CD4-positive, alpha-beta T cell treated with Interleukin-4 for 1 hour (primary cell): Measurements from ENCODE around the gene SPTLC1.
A peak's percentile ranks its signal among the peaks of the same experiment; 100 is the strongest.
"Not testable (repeated sequence)": the region's sequence is repeated elsewhere in the genome, so short reads cannot be mapped to it uniquely, and the experiment has no call there.

Source experiments
- DNase-seq, 2 donors: peaks; one replicate each; pipeline ENCODE4 v3.0.0-alpha.2; 2020 to 2022

SPTLC1 gene

DNA sequence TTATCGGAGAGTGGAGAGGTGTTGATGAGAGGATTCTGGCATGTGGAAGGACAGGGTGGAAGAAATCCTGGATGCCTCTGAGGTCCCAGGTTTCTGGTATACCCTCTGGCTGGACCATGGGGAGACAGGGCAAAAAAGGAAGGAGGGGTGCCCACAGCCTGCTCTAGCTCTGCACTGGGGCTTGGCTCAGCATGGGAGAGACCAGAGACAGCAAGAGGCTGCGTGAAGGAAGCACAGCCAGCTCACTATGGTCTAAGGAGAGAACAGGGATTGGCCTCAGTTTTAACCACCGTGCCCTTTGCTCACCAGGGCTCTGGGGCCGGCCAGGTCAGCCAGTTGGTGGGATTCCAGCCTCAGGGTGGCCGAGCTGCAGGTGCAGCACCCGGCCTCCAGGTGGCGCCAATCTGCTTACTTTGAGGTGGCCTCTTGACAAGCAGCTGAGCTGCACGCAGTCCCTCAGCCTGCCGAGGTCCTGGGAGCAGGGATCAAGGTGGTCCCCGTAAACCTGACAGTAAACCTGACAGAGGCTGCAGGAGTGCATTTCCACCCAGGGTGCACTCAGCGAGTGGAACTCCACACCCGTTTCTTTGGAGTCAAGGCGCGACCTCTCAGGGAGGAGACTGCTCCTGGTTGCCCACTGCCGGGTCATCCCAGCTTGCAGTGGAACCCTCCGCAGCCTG, 25.0 kb upstream of the SPTLC1 start:
- DNase-seq = peak; percentile 69 to 70

DNA sequence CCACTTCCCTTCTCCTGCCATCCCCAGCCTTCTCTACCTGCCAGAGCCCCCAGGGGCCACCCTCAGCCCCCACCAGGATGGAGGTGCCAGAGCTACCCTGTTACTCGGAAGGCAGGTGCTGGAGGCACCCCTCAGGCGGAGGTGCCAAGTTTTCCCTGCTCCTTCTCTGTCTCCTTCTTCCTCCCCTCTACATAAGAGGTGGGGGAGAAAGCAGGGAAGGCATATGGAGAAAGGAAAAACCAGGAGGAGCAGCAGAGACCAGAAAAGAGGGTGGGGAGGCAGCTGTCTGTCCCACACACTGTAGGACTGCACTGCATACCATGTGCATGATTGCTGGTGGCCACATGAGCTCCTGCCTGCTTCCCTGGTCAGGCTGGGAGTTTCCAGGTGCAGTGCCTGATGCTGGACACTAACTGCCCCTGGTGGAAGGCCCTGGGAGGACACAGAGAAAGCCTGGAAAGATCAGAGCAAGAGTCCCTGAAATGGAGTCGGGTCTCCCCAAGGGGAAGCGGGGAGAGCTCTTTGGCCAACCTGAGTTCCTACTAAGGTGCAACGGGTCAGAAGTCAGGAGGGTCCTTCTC, 23.8 kb upstream of the SPTLC1 start:
- not testable (repeated sequence) for DNase-seq

DNA sequence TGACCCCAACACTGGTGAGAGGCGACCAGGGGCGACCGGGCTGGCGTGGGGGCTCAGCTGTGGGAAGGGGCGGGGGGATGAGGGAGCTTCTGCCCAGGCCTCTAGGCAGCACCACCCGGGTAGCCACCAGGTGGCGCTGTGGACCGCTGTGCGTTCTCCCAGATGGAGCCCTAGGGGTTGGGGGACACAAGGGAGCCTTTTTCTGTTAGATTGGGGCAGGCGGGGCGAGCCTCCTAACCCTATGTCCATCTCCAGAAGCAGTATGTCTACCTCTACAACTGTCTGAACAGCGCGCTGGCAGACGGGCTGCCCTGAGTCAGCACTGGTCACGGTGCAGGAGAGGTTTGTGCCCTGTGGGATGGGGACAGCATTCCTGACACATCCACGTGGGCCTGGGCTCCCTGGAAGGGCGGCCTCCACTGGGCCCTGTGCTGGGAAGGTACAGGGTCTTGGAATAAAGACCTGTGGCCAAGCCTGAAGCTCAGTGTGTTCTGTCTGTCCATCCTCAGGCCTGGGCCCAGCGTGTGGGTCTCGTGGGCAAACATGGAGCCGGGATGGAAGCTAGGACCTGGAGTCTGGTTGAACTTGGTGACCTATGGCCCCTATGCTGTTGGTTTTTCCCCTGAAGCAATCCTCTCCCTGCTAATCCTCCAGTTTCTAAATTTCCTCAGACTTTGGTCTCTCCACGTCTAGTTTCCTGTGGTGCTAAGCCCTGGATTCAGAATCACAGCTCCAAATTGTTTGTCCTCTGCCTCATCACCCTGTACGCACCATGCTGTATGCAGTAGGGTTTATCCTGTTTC, 23.1 kb upstream of the SPTLC1 start:
- peak; percentile 66 to 73 for DNase-seq

DNA sequence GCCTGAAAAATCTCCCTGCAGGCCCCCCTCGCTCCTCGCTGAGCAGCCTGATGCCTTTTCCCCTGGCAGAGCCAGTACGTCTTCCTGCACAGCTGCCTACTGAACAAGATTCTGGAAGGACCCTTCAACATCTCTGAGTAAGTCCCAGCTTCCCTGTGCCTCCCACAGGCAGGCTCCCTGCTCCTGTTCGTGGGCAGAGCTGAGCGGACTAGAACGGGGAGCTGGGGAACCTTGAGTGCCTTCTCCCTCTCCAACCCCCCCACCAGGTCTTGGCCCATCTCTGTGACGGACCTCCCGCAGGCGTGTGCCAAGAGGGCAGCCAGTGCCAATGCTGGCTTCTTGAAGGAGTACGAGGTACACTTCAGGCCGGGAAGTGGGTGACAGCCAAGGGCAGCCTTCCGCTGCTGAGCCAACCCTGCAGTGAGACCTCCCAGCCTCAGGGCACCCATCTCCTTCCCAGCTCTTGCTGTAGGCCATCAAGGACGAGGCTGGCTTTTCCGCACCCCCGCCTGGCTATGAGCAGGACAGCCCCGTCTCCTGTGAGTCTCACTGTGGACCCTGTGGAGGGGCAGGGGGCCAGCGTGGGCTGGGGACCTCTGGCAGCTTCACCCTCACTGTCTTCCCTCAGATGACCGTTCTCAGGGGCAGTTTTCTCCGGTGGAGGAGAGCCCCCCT, 21.1 kb upstream of the SPTLC1 start:
- no peak for DNase-seq

DNA sequence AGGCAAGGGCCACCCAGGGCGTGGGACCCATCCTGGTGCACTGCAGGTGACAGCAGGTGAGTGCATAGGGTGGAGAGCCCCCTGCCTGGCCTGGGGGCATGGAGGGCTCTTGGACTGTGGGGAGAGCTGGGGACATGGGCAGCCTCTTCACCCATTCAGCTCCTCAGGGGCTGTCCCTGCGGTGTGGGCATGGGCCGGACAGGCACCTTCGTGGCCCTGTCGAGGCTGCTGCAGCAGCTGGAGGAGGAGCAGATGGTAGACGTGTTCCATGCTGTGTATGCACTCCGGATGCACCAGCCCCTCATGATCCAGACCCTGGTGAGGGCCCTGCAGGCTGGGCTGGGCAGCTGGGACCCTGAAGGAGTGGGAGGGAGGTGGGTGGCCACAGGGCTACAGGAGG, 20.4 kb upstream of the SPTLC1 start:
- no peak for DNase-seq

DNA sequence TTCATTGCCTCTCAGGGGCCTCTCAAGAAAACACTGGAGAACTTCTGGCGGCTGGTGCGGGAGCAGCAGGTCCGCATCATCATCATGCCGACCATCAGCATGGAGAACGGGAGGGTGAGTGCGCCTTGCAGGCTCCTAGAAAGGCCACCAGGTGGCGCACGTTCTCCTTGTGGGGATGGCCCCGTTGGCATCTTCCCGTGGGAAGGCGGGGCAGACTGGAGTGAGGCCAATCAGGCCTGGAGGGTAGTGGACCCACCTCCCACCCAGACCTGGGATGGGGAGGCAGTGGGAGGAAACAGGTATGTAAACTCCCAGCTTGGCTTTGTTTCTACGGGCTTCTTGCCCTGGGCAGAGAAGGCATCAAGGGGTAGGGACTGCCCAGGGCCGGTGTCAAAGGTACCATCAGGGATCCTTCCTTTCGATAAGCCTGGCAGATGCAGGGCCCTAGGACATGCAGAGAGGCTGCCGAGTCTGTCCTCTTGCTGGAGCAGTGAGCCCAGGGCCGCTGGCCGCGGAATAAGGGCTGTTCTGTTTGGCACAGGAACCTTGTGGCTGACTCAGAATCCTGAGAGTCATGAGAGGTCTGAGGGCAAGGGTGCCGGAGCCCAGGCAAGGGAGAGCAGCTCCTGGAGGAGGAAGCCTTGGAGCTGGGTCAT, 18.9 kb upstream of the SPTLC1 start:
- peak; percentile 77 to 79 for DNase-seq

DNA sequence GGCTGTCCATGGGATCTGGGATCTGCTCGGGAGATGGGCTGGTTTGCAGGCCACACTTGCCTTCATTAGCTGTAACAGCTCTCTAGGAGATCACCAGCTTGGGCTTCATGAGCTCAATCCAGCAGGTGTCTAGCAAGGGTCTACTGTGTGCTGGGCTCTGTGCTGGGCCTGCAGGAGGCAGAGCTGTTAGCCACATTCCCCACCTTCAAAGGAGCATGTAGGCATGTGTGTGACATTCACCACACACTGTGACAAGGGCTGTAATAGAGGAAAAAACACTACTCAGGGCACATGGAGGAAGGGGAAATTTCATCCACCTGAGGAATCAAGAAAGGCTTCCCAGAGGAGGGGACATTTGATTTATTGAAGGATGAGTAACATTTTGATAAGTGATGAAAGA, 17.7 kb upstream of the SPTLC1 start:
- not testable (repeated sequence) for DNase-seq

DNA sequence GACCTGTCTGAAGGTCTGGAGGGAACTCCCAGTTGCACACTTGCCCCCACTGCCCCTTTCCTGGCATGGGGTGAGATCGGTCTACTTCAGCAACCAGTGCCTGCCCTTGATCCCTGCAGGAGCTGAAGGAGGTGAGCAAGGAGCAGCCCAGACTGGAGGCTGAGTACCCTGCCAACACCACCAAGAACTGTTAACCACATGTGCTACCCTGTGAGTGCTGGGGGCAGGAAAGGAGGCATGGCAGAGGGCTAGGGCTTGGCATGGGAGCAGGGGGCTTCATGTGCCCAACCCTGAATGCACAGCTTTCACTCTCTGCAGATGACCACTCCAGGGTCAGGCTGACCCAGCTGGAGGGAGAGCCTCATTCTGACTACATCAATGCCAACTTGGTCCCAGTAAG, 17.3 kb upstream of the SPTLC1 start:
- DNase-seq = no peak

DNA sequence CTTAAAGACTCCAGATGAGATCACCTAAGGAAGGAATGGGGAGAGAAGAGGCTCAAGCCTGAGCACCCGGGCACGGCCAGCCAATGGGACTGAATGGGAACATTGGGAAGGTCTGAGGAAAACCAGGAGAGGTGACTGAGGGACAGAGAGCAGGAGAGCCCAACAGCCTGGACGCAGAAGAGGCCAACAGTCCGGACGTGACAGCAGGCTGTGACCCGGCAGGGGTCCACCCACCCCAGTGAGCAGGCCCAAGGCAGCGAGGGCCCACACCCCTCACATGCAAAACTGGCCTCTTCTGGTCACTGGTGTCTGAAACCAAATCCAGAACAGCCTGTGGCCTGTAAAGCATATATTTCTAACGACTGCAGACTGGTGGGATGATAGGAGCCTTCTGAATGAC, 7.6 kb upstream of the SPTLC1 start:
- no peak for DNase-seq

DNA sequence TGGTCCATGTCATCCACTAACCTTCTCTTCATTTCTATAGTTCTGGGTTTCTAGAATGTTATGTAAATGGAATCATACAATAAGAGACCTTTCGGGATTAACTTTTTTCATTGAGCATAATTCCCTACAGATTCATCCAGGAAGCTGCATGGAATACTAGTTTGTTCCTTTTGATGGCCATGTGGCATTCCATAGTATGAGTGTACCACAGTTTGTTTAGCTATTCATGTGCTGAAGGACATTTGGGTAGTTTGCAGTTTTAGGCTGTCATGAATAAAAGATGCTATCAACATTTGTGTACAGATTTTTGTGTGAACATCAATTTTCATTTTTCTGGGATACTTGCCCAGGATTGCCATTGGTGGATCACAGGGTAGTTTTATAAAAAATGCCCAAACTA, 6.8 kb upstream of the SPTLC1 start:
- no peak for DNase-seq

DNA sequence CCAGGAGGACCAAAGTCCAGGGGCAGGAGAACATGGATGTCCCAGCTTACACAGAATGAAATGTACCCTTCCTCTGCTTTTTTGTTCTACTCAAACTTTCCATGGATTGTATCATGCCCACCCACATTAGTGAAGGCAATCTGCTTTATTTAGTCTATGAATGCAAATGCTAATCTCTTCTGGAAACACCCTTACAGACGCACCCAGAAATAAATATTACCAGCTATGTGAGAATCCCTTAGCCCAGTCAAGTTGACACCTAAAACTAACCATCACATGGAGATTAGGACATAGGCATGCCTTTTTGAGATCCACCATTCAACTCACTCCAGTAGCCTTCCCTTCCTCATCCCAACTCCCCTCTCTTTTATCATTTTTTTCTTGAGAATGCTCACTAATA, 6.1 kb upstream of the SPTLC1 start:
- no peak for DNase-seq

DNA sequence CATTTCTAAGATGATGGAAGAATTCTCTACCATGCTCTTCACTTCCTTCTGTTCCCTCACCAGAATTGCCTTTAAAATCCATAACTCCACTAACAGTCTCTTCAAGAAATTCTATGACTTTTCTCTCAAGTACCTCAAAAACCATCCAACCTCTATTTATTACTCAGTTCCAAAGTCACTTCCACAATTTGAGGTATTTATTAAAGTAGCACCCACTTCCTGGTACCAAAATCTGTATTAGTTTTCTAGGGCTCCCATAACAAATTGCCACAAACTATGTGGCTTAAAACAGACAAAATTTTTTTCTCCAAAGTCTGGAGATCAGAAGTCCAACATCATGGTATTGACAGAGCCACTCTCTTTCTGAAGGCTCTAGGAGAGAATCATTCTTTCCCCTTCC, 4.9 kb upstream of the SPTLC1 start:
- no peak for DNase-seq

DNA sequence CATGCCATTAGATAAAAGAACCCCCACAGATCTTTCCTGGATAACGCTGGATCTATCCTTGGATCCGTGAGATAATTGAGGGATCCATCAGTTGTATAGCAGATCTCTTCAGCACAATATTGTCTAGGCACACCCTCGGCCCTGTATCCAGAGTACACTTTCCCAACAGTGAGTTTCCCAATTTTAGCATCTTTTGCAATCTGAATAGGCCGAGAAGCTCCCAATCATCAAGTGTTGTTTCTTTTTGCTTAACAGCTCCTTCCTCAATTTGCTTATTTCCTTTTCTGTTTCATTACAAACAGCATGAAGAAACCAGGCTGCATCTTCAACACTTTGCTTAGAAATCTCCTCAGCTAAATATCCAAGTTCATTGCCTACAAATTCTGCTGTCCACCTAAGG, 4.4 kb upstream of the SPTLC1 start:
- DNase-seq = no peak

DNA sequence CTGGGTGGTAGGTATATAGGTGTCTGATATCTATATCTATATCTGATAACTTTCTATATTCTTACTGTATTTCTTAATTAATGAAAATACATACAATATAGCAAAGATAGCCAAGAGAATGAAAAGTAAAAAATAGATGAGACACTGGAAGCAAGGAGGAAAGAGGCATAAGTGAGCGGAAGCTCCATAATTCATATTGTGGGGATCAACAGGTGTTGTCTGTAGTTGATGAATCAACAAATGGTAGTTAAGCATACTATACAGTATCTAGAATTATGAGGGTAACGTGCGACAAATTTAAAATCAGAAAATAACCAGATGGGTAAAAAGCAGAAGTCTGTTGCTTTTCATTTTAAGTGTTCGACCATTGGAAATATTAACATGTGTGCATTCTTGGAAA, 7.1 kb downstream of the SPTLC1 start:
- DNase-seq = no peak

DNA sequence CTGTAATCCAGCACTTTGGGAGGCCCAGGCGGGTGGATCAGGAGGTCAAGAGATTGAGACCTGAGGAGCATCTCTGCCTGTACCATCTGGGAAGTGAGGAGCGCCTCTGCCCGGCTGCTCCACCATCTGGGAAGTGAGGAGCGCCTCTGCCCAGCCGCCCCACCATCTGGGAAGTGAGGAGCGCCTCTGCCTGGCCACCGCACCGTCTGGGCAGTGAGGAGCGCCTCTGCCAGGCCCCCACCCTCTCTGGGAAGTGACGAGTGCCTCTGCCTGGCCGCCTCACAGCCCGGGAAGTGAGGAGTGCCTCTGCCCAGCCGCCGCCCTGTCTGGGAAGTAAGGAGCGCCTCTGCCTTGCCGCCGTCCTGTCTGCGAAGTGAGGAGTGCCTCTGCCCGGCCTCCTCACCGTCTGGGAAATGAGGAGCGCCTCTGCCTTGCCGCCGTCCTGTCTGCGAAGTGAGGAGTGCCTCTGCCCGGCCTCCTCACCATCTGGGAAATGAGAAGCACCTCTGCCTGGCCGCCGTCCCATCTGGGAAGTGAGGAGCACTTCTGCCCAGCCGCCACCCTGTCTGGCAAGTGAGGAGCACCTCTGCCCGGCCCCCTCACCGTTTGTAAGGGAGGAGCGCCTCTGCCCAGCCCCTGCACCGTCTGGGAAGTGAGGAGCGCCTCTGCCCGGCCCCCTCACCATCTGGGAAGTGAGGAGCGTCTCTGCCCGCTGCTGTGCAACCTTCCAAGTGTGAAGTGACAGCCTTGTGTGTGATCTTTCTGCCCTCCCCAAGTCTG, 9.6 kb downstream of the SPTLC1 start:
- DNase-seq = not testable (repeated sequence)

DNA sequence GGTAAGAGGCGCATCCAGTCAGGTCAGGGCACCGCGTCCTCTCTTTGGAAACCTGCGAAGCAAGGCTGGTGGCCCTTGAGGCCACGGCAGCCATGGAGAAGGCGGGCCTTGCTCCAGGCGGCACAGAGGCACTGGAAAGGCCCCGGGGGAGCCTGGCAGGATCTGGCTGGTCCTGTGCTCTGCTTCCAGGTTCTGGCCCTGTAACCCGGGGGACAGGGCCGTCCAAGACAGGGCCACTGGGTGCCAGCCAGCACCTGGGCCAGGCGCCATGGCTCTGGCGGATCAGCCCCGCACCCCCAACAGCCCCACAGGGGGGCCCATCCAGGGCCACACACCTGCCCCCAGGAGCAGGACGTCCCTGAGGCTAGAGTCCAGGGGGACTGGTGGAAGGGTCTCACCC, 11.6 kb downstream of the SPTLC1 start:
- not testable (repeated sequence) for DNase-seq

DNA sequence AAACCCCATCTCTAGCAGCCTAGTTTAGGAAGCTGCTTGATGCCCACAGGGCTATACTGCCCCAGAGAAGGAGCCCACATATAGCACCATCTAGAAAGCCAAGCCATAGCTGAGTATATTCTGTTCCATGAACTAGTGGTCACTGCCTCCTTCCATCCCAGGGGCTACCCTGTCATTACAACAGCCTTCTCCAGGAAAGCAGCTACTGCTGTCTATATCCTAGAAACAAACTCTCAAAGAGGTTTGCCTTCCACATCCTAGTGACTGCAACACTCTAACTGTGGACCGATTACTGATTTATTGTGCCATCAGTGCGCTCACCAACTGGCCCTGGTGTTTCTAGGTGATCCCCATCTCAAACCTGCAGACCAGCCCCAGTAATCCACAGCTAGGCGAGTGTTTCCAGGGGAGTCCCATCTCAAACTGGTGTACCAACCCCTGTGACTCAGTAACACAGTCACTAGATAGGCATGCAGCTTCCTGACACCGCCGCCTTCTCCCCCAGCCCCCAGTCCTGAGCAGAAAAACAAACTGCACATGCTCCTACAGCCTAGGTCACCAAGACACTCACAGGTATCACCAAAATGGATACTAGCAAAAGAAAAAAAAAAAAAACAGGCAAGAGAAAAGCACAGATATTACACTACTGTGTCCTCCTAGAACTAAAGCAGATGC, 14.8 kb downstream of the SPTLC1 start:
- no peak for DNase-seq

DNA sequence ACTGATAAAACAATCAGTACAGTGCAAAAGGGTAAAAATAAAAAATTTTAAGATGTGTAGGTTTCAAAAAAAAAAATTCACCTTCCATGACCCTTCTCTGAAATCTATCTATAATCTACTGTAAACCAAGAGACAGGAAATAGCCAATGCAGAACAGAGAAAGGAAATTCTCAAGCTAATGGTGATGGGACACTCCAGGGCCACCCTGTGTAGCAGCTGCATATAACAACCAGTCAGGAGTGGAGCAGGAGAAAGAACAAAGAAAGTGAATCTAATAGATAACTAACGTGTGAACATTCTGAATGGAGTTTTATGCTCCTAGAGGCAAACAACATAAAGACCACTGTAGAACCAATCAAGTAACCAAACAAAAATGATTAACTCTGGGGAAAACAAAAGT, 16.6 kb downstream of the SPTLC1 start:
- no peak for DNase-seq

DNA sequence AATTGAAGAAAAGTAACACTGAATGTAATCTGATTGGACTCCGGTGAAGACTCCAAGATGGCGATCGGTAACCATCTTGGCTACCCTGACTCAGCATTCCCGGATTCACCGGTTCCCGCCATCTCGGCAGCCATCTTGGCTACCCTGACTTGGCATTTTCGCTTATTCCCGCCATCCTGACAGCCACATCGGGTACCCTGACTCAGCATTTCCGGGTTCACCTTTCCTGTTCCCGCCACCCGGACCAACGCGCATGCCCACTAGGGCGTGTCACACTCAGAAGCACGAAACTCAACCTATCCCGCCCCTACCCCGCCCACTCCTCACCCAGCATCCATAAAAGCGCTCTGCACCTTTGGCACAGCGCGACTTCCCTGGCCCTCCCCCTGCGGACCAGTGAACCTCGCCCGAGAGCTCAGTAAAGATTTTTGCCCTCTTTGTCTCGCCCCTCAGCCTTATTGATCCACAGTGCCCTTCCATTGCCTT, 17.2 kb downstream of the SPTLC1 start:
- peak; percentile 76 to 84 for DNase-seq

DNA sequence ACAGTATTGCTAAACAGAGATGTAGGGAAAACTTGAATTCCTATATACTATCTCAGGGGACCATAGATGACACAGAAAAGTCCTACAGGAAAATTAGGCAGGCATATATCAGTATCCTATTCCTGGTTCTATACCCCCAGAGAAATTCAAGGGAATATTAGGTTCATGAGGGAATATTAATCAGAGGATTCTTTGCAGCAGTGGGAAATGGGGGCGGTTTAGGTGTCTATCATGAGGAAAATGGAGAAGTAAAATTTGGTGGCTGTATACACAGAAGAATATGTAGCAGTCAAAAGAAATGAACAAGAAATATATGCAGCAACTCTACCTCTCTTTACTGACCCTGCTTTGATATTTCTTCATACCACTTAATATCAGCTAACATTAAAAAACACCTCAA, 20.0 kb downstream of the SPTLC1 start:
- DNase-seq = no peak

DNA sequence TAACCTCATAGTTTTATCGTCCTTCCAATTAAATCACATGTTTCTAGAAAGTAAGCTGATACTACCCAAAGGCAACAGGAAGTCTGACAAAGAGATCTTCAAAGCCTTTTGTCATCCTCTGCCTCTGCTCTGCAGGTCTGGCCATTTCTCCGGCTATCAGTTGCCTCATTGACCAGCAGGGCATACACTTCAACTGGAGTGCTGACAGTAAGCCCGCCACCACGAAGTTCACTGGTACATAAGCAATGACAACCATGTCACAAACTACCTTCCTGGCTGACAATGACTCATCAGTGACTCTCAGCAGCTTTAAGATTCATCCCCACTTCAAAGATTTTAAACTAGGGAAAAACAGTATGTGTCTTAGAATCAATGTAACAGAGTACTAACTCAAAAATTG, 20.6 kb downstream of the SPTLC1 start:
- no peak for DNase-seq

DNA sequence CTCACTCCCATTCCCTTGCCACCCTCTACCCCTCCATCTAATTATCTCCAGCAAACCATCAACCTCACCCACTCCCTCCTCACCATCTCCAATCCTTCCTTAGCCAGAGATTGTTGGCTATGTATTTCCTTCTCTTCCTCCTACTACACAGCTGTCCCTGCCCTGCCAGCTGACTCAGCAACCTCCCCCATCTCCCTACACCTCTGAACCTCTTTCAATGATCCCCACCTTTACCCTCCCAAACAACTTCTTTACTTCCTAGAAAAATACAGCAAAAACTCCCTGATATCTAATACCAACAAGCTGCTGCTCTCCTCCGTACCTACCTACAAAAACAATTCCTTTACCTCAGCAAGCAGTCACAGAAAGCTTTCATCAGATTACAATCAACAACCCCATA, 37.3 kb downstream of the SPTLC1 start:
- DNase-seq = no peak
